ENCODE measurements around the gene EPB42.

DNA sequence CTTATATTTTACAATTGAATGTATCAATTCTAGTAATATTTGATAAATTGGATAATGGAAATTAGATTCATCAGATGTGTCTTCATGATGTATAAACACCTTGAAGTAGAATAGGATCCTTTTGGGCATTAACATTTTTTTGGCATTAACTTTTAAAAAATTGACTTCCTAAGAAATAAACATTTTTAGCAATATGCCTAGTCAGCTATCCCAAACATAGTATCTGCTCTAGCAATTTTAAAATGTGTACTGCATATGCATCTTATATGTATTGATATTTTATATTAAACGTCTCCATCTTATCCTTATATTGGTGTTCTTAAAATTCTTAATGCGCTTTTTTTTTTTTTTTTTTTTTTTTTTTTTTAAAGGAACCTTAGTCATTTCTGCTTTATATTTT lies 27.1 kb downstream of the EPB42 start:
- no peak for TF ChIP-seq POLR2A (IDR thresholded peaks at IDR 0.05)
- no peak for TF ChIP-seq EP300 (IDR thresholded peaks at IDR 0.05)
- TF ChIP-seq, protein P1, sequence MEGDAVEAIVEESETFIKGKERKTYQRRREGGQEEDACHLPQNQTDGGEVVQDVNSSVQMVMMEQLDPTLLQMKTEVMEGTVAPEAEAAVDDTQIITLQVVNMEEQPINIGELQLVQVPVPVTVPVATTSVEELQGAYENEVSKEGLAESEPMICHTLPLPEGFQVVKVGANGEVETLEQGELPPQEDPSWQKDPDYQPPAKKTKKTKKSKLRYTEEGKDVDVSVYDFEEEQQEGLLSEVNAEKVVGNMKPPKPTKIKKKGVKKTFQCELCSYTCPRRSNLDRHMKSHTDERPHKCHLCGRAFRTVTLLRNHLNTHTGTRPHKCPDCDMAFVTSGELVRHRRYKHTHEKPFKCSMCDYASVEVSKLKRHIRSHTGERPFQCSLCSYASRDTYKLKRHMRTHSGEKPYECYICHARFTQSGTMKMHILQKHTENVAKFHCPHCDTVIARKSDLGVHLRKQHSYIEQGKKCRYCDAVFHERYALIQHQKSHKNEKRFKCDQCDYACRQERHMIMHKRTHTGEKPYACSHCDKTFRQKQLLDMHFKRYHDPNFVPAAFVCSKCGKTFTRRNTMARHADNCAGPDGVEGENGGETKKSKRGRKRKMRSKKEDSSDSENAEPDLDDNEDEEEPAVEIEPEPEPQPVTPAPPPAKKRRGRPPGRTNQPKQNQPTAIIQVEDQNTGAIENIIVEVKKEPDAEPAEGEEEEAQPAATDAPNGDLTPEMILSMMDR (IDR thresholded peaks at IDR 0.05): no peak
- no peak for TF ChIP-seq POLR2AphosphoS5 (IDR thresholded peaks at IDR 0.05)

Measured in stomach (tissue), 4 donors.